ENCODE measurements around the gene TBC1D22A. TPM values are rescaled to one million over a fixed set of nuclear protein-coding genes. Genes with fewer than 3 reads are reported as not detected.
A peak's percentile ranks its signal among the peaks of the same experiment; 100 is the strongest.

Gene TBC1D22A
- total and polyA plus RNA-seq, 9 of the 15 experiments (the other 6 are each of a cell fraction or from before 2014, with no cell fraction given) = 0.20 to 11.5 (median 5.2) TPM

- peak; percentile 69 to 91 for TF ChIP-seq RAD21 (CRISPR knock-in tag; conservative IDR thresholded peaks at IDR 0.05 in 1 of 2, IDR thresholded peaks at IDR 0.05 in 1 of 2)
- no peak for TF ChIP-seq ZNF668 (CRISPR knock-in tag; IDR thresholded peaks at IDR 0.05)
- TF ChIP-seq KLF16 (IDR thresholded peaks at IDR 0.05) = no peak
- no peak for TF ChIP-seq SMAD1 (IDR thresholded peaks at IDR 0.05; ENCODE audit: low read depth, low read length, partially characterized antibody)
- TF ChIP-seq ZNF384 (IDR thresholded peaks at IDR 0.05; ENCODE audit: low read depth, low read length) = no peak
- no peak for TF ChIP-seq RNF219 (CRISPR knock-in tag; IDR thresholded peaks at IDR 0.05)
- no peak for TF ChIP-seq ZNF592 (IDR thresholded peaks at IDR 0.05)
- no peak for TF ChIP-seq ADNP (tag; IDR thresholded peaks at IDR 0.05)
- TF ChIP-seq SP2 (IDR thresholded peaks at IDR 0.05; ENCODE audit: extremely low read depth, low read depth, low read length, poor library complexity, severe bottlenecking) = no peak
- TF ChIP-seq ZNF354B (CRISPR knock-in tag; IDR thresholded peaks at IDR 0.05) = no peak
- TF ChIP-seq PHTF2 (CRISPR knock-in tag; IDR thresholded peaks at IDR 0.05) = no peak
- TF ChIP-seq E2F1 (CRISPR knock-in tag; IDR thresholded peaks at IDR 0.05) = no peak
- no peak for TF ChIP-seq KDM2B (CRISPR knock-in tag; IDR thresholded peaks at IDR 0.05)
- TF ChIP-seq BRCA1 (IDR thresholded peaks at IDR 0.05) = no peak
- no peak for TF ChIP-seq BRCA1 (CRISPR knock-in tag; IDR thresholded peaks at IDR 0.05)
- no peak for TF ChIP-seq PRDM10 (IDR thresholded peaks at IDR 0.05; ENCODE audit: partially characterized antibody)
These were observed 36.2 kb downstream of the TBC1D22A start (continued) for GRCh38 chr22:46798366-46799350.

Measured in K562 (cell line).